Fibroblast of lung (primary cell): ENCODE results near the gene COX7A2.

Experiments used
- CTCF ChIP-seq, 2 donors: IDR thresholded peaks in 1 of 2; conservative IDR thresholded peaks in 1 of 2; 1 replicate in 1 of 2; 2 replicates in 1 of 2; pipeline ENCODE4 v1.5.1; 2011 to 2012; ENCODE audit warnings: low read length in 2 of 2, control low read depth in 1 of 2, inconsistent platforms in 1 of 2, low read depth in 1 of 2, mild to moderate bottlenecking in 1 of 2
- EZH2 ChIP-seq: IDR thresholded peaks from 2 replicates; pipeline ENCODE4 v1.5.1; 2012; ENCODE audit warnings: low read length, control low read depth, mild to moderate bottlenecking; ENCODE audit errors: missing control alignments

- TF ChIP-seq CTCF (conservative IDR thresholded peaks at IDR 0.05 in 1 of 2, IDR thresholded peaks at IDR 0.05 in 1 of 2; ENCODE audit: low read depth in 1 of 2, low read length in 2 of 2) (no peak), EZH2 (no peak)
These were observed 24.3 kb downstream of the COX7A2 start for GRCh38 chr6:75219263-75219662.
